BJ (cell line): ENCODE data around the gene FAM149B1. TPM values are rescaled to one million over a fixed set of nuclear protein-coding genes. Genes with fewer than 3 reads are reported as not detected.

Experiments used
- CTCF ChIA-PET: fragments of 350-600 bp; formaldehyde crosslinking; extraction: SDS; loops from one replicate; lab custom pipeline; 2021; ENCODE audit warnings: antibody characterized with exemption, inconsistent platforms; lab: Yijun Ruan, JAX
- POLR2A ChIA-PET: fragments of 300-600 bp; sonication (Branson Sonifier 250); formaldehyde crosslinking; extraction: SDS; loops from one replicate; lab custom pipeline; 2021; ENCODE audit warnings: antibody characterized with exemption; lab: Charles Lee
- DNase-seq: peaks from one replicate; pipeline ENCODE4 v3.0.0-alpha.2; 2011; ENCODE audit warnings: low read depth
- H3K27me3 ChIP-seq: 2 replicates; pipeline ENCODE4 v1.6.0; 2011; ENCODE audit warnings: low read length; ENCODE audit not compliant: control insufficient read depth, insufficient read depth
- H3K36me3 ChIP-seq: 2 replicates; pipeline ENCODE4 v1.5.1; 2011; ENCODE audit warnings: low read length; ENCODE audit not compliant: control insufficient read depth, insufficient read depth
- H3K4me3 ChIP-seq: 2 replicates; pipeline ENCODE4 v1.5.1; 2011; ENCODE audit warnings: low read depth, mild to moderate bottlenecking, control low read depth, low read length
- CTCF ChIP-seq: IDR thresholded peaks from 2 replicates; pipeline ENCODE4 v1.5.1; 2011; ENCODE audit warnings: low read depth, mild to moderate bottlenecking, control low read depth, inconsistent platforms, low read length, moderate library complexity; ENCODE audit not compliant: insufficient read depth
- polyA plus RNA-seq: library from polyadenylated mRNA; depleted of rRNA; stranded (reverse); fragments of >200 nt; gene quantifications from 2 replicates; pipeline ENCODE4 v1.2.3, GENCODE V29; 2011

FAM149B1 gene
- polyA plus RNA-seq, 1 experiment = 33.0 TPM

- Histone ChIP-seq H3K4me3 (no peak overlapping the region), H3K36me3 (peaks cover 5% of the 10 kb centered on the region; the same call in 1 of the 2 replicates), H3K27me3 (no peaks in the 10 kb centered on the region)
- DNase-seq = no peak
- POLR2A ChIA-PET = no interaction called here
- no peak for TF ChIP-seq CTCF
- CTCF ChIA-PET = interaction anchor here (1.1 kb wide), 1 partner anchor 8 kb away, joined by 4 read pairs; no protein-coding TSS in a partner anchor
Measured at GRCh38 chr10:73163096-73163495, 4.8 kb upstream of the FAM149B1 start.

GRCh38 chr10:73166972-73167371 lies 947 bp upstream of the FAM149B1 start:
- ChIA-PET POLR2A (no interaction called here), CTCF (interaction anchor here (3.3 kb wide), 1 partner anchor 8 kb away, joined by 17 read pairs; no protein-coding TSS in a partner anchor)
- peaks cover 5% of the 10 kb centered on the region; the same call in 1 of the 2 replicates for H3K36me3 ChIP-seq
- TF ChIP-seq CTCF = no peak
- peak overlapping the region; percentile 96 for H3K4me3 ChIP-seq
- H3K27me3 ChIP-seq = no peaks in the 10 kb centered on the region
- DNase-seq = no peak

- H3K4me3 ChIP-seq = peak overlapping the region; percentile 96
- ChIA-PET POLR2A (no interaction called here), CTCF (interaction anchor here (1.4 to 3.3 kb wide), 2 partner anchors 8 to 72 kb away, joined by 5 to 17 read pairs; no protein-coding TSS in a partner anchor)
- DNase-seq = no peak
- no peaks in the 10 kb centered on the region for H3K27me3 ChIP-seq
- H3K36me3 ChIP-seq = peaks cover 3% of the 10 kb centered on the region; the same call in 1 of the 2 replicates
- no peak for TF ChIP-seq CTCF
Measured at GRCh38 chr10:73167458-73167782, 499 bp upstream of the FAM149B1 start.

GRCh38 chr10:73168465-73168803 lies 515 bp downstream of the FAM149B1 start:
- no peak for DNase-seq
- Histone ChIP-seq H3K4me3 (peak overlapping the region; percentile 96), H3K36me3 (no peaks in the 10 kb centered on the region), H3K27me3 (no peaks in the 10 kb centered on the region)
- ChIA-PET CTCF (interaction anchor here (0.7 to 3.3 kb wide), 5 partner anchors 9 to 73 kb away, joined by 3 to 17 read pairs (median 4); partner anchors contain the start of gene P4HA1), POLR2A (interaction anchor here (0.6 to 0.7 kb wide), 2 partner anchors 71 to 614 kb away, joined by 4 to 5 read pairs; no protein-coding TSS in a partner anchor)
- TF ChIP-seq CTCF = no peak

- no peak overlapping the region for H3K4me3 ChIP-seq
- CTCF ChIA-PET = interaction anchor here (3.3 kb wide), 1 partner anchor 10 kb away, joined by 17 read pairs; no protein-coding TSS in a partner anchor
- no peak for DNase-seq
- POLR2A ChIA-PET = no interaction called here
- no peak for TF ChIP-seq CTCF
- H3K36me3 ChIP-seq = no peaks in the 10 kb centered on the region
- no peaks in the 10 kb centered on the region for H3K27me3 ChIP-seq
Measured at GRCh38 chr10:73169320-73169719, 1.4 kb downstream of the FAM149B1 start.
